Fibroblast of skin of left biceps (primary cell): Measurements from ENCODE around the gene MCF2L2.
"Not testable (repeated sequence)": the region's sequence is repeated elsewhere in the genome, so short reads cannot be mapped to it uniquely, and the experiment has no call there.

ENCODE experiments used
- DNase-seq, 2 experiments: peaks; one replicate each; pipeline ENCODE4 v3.0.0-alpha.2; 2013; ENCODE audit warnings: low read depth in 2 of 2

MCF2L2 gene

GRCh38 chr3:183428447-183429211 is at the start of gene MCF2L2:
MCF2L2 (minus strand) TSS chr3:183428619; CDS start chr3:183427977, 642 bp downstream.
- no peak for DNase-seq

GRCh38 chr3:183477801-183478456 is 49.5 kb upstream of the MCF2L2 start:
- no peak for DNase-seq

- not testable (repeated sequence) for DNase-seq
Observed at GRCh38 chr3:183475764-183476162, 47.3 kb upstream of the MCF2L2 start.

GRCh38 chr3:183475016-183475763 is 46.8 kb upstream of the MCF2L2 start:
- DNase-seq: no peak

- DNase-seq: no peak
Observed at GRCh38 chr3:183473969-183474368, 45.5 kb upstream of the MCF2L2 start.

- no peak for DNase-seq
Observed at GRCh38 chr3:183472155-183472554, 43.7 kb upstream of the MCF2L2 start.

- DNase-seq: no peak
Observed at GRCh38 chr3:183468424-183468823, 40.0 kb upstream of the MCF2L2 start.

GRCh38 chr3:183466575-183466974 is 38.2 kb upstream of the MCF2L2 start:
- no peak for DNase-seq

- DNase-seq: not testable (repeated sequence)
Observed at GRCh38 chr3:183465710-183466109, 37.3 kb upstream of the MCF2L2 start.

GRCh38 chr3:183464480-183464879 is 36.1 kb upstream of the MCF2L2 start:
- DNase-seq: no peak

GRCh38 chr3:183460081-183461055 is 31.9 kb upstream of the MCF2L2 start:
- no peak for DNase-seq

- no peak for DNase-seq
Observed at GRCh38 chr3:183455089-183455488, 26.7 kb upstream of the MCF2L2 start.

GRCh38 chr3:183454064-183454463 is 25.6 kb upstream of the MCF2L2 start:
- no peak for DNase-seq

- no peak for DNase-seq
Observed at GRCh38 chr3:183449791-183450190, 21.4 kb upstream of the MCF2L2 start.

- no peak for DNase-seq
Observed at GRCh38 chr3:183449391-183449790, 21.0 kb upstream of the MCF2L2 start.

- no peak for DNase-seq
Observed at GRCh38 chr3:183448369-183449128, 20.1 kb upstream of the MCF2L2 start.

GRCh38 chr3:183447206-183448001 is 19.0 kb upstream of the MCF2L2 start:
- peak; percentile 52 to 62 for DNase-seq

- DNase-seq: no peak
Observed at GRCh38 chr3:183446838-183447205, 18.4 kb upstream of the MCF2L2 start.

- DNase-seq: no peak
Observed at GRCh38 chr3:183444748-183445147, 16.3 kb upstream of the MCF2L2 start.
